ENCODE measurements around the gene NFIC. TPM values are rescaled to one million over a fixed set of nuclear protein-coding genes. Genes with fewer than 3 reads are reported as not detected.

Gene NFIC
- total RNA-seq, 1 experiment from 2014 or later = 85.5 TPM

DNA sequence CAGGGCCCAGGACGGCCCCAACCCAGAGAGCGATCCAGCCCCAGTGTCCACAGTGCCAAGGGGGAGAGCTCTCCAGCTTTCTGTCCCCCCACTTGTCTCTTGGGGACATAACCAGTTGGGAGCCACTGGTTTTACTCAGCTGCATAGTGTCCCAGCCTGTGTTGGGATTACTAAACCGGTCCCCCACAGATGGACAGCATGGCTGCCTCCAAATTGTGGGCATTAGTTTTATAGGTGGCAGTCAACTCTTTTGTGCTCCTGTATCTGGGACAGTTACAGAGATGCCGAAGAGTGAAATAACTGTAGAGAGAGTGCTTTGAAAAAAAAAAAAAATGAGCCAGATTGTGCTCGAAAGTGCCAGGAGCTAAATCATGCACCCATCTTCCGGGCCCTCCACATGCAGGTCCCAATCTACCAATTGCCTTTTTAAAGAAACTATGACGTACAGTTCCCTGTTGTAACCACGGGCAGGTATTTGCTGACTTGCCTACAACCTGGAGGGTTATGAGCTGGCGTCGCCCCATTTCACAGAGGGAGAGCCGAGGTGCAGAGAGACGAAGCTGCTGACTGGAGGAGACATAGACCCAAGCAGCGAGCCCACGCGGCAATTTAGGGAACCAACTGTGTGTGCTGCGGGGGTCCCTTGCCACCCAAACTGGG, 2.4 kb upstream of the NFIC start:
- Mint-ChIP-seq H3K4me3 (ENCODE audit: unreplicated experiment) (no peak overlapping the region), H3K9me3 (ENCODE audit: unreplicated experiment) (no peaks in the 10 kb centered on the region), H3K27me3 (ENCODE audit: insufficient read depth, unreplicated experiment) (no peaks in the 10 kb centered on the region), H3K4me1 (ENCODE audit: insufficient read depth, unreplicated experiment) (peaks cover 44% of the 10 kb centered on the region), H3K27ac (ENCODE audit: low read depth, unreplicated experiment) (peak overlapping the region; percentile 44), H3K36me3 (ENCODE audit: insufficient read depth, unreplicated experiment) (peaks cover 4% of the 10 kb centered on the region)
- POLR2A ChIA-PET = interaction anchor here (0.6 to 2.4 kb wide), 9 partner anchors 14 to 1358 kb away, joined by 3 to 13 read pairs (median 4); no protein-coding TSS in a partner anchor
- TF ChIP-seq, protein P1, sequence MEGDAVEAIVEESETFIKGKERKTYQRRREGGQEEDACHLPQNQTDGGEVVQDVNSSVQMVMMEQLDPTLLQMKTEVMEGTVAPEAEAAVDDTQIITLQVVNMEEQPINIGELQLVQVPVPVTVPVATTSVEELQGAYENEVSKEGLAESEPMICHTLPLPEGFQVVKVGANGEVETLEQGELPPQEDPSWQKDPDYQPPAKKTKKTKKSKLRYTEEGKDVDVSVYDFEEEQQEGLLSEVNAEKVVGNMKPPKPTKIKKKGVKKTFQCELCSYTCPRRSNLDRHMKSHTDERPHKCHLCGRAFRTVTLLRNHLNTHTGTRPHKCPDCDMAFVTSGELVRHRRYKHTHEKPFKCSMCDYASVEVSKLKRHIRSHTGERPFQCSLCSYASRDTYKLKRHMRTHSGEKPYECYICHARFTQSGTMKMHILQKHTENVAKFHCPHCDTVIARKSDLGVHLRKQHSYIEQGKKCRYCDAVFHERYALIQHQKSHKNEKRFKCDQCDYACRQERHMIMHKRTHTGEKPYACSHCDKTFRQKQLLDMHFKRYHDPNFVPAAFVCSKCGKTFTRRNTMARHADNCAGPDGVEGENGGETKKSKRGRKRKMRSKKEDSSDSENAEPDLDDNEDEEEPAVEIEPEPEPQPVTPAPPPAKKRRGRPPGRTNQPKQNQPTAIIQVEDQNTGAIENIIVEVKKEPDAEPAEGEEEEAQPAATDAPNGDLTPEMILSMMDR (IDR thresholded peaks at IDR 0.05; ENCODE audit: unreplicated experiment) = no peak
- intact Hi-C loops (cut with micrococcal nuclease) = no loop called here
- no TSS peak for BruUV-seq (replicated peaks)
- no peak for DNase-seq (ENCODE audit: unreplicated experiment)
- CTCF ChIA-PET = interaction anchor here (0.6 to 1.1 kb wide), 6 partner anchors 16 to 123 kb away, joined by 4 to 6 read pairs (median 5); no protein-coding TSS in a partner anchor

DNA sequence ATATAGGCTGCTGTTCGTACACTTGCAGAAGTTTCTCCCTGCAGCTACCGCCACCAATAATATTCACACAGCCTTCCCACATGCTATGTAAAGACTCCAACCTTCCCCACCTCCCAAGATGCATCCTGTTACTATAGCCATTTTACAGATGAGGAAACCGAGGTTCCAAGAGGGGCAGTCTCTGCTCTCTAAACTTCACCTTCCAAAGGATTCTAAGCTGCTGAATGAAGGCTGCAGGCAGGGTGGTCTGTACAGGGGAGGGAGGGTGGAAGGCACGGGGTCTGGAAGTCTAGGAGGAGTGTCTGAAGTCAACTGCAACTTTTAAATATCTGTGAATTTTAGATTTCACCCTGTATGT, 1.9 kb upstream of the NFIC start:
- CTCF ChIA-PET = interaction anchor here (1.0 to 1.3 kb wide), 3 partner anchors 16 to 65 kb away, joined by 4 to 5 read pairs (median 4); no protein-coding TSS in a partner anchor
- no peak for DNase-seq (ENCODE audit: unreplicated experiment)
- no peak overlapping the region for H3K4me3 Mint-ChIP-seq (ENCODE audit: unreplicated experiment)
- H3K4me1 Mint-ChIP-seq (ENCODE audit: insufficient read depth, unreplicated experiment) = peaks cover 49% of the 10 kb centered on the region
- H3K27ac Mint-ChIP-seq (ENCODE audit: low read depth, unreplicated experiment) = peak overlapping the region; percentile 44
- BruUV-seq (replicated peaks) = no TSS peak
- peaks cover 4% of the 10 kb centered on the region for H3K36me3 Mint-ChIP-seq (ENCODE audit: insufficient read depth, unreplicated experiment)
- no peaks in the 10 kb centered on the region for H3K27me3 Mint-ChIP-seq (ENCODE audit: insufficient read depth, unreplicated experiment)
- no peaks in the 10 kb centered on the region for H3K9me3 Mint-ChIP-seq (ENCODE audit: unreplicated experiment)
- POLR2A ChIA-PET = interaction anchor here (0.6 to 2.4 kb wide), 9 partner anchors 14 to 1330 kb away, joined by 3 to 13 read pairs (median 4); no protein-coding TSS in a partner anchor
- TF ChIP-seq, protein P1 (IDR thresholded peaks at IDR 0.05; ENCODE audit: unreplicated experiment) = no peak
- intact Hi-C loops (cut with micrococcal nuclease) = no loop called here

DNA sequence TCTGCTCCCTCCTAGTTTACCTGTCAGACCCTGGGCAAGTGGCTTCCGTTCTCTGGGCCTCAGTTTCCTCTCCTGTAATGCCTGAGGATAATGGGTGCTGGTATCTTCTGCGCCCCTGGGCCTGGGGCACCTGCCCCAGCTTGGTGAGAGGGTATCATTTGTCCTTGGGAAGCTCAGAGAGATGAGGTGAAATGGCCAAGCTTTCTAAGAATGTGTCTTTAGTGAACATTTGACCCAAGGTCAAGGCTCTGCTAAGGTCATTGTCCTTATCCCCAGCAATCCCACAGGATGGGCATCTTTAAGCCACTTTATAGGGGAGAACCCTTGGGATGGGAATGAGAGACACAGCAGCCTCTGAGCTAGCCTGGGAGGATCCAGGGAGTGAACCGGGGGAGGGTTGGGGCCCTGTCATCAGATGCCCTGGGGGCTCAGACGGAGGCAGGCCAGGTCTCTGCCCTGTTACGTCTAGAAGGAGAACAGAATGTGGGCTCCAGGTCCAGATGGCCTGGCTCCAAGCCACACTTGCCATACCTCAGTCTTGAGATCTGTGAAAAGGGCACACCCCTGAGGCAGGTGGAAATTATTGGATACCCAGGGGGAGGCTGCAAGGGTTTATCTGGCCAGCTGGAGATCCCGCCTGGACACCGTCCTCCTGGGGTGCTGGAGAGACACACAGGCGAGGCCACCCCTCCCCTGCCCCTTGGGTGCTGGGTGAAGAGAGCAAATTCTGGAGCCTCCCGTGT, 1.1 kb upstream of the NFIC start:
- Mint-ChIP-seq H3K27me3 (ENCODE audit: insufficient read depth, unreplicated experiment) (no peaks in the 10 kb centered on the region), H3K9me3 (ENCODE audit: unreplicated experiment) (no peaks in the 10 kb centered on the region), H3K36me3 (ENCODE audit: insufficient read depth, unreplicated experiment) (peaks cover 4% of the 10 kb centered on the region), H3K4me3 (ENCODE audit: unreplicated experiment) (peak overlapping the region; percentile 81), H3K27ac (ENCODE audit: low read depth, unreplicated experiment) (no peak overlapping the region), H3K4me1 (ENCODE audit: insufficient read depth, unreplicated experiment) (peaks cover 56% of the 10 kb centered on the region)
- peak; percentile 83 for DNase-seq (ENCODE audit: unreplicated experiment)
- intact Hi-C loops (cut with micrococcal nuclease) = no loop called here
- POLR2A ChIA-PET = interaction anchor here (0.7 to 2.4 kb wide), 6 partner anchors 15 to 78 kb away, joined by 3 to 13 read pairs (median 6); no protein-coding TSS in a partner anchor
- TF ChIP-seq, protein P1 (IDR thresholded peaks at IDR 0.05; ENCODE audit: unreplicated experiment) = no peak
- CTCF ChIA-PET = interaction anchor here (0.5 to 1.4 kb wide), 4 partner anchors 37 to 403 kb away, joined by 3 to 5 read pairs (median 4); no protein-coding TSS in a partner anchor
- no TSS peak for BruUV-seq (replicated peaks)

Data from MCF 10A (cell line).